ENCODE data around the gene RIN3. TPM values are rescaled to one million over a fixed set of nuclear protein-coding genes. Genes with fewer than 3 reads are reported as not detected.

The RIN3 gene
- total RNA-seq, 1 donor from 2014 or later = 0.76 TPM

GRCh38 chr14:92704821-92705220 is 191.2 kb downstream of the RIN3 start:
- no peak overlapping the region for H3K4me3 Mint-ChIP-seq (ENCODE audit: unreplicated experiment)
- TF ChIP-seq, protein P1, sequence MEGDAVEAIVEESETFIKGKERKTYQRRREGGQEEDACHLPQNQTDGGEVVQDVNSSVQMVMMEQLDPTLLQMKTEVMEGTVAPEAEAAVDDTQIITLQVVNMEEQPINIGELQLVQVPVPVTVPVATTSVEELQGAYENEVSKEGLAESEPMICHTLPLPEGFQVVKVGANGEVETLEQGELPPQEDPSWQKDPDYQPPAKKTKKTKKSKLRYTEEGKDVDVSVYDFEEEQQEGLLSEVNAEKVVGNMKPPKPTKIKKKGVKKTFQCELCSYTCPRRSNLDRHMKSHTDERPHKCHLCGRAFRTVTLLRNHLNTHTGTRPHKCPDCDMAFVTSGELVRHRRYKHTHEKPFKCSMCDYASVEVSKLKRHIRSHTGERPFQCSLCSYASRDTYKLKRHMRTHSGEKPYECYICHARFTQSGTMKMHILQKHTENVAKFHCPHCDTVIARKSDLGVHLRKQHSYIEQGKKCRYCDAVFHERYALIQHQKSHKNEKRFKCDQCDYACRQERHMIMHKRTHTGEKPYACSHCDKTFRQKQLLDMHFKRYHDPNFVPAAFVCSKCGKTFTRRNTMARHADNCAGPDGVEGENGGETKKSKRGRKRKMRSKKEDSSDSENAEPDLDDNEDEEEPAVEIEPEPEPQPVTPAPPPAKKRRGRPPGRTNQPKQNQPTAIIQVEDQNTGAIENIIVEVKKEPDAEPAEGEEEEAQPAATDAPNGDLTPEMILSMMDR (IDR thresholded peaks at IDR 0.05; ENCODE audit: partially characterized antibody, unreplicated experiment) = no peak
- no peaks in the 10 kb centered on the region for H3K4me1 Mint-ChIP-seq (ENCODE audit: low read depth, unreplicated experiment)
- peaks cover 3% of the 10 kb centered on the region for H3K27me3 Mint-ChIP-seq (ENCODE audit: unreplicated experiment)
- peaks cover 4% of the 10 kb centered on the region for H3K9me3 Mint-ChIP-seq (ENCODE audit: unreplicated experiment)
- H3K27ac Mint-ChIP-seq (ENCODE audit: unreplicated experiment) = no peak overlapping the region
- DNase-seq = no peak
- H3K36me3 Mint-ChIP-seq (ENCODE audit: unreplicated experiment) = peaks cover 4% of the 10 kb centered on the region

DNA sequence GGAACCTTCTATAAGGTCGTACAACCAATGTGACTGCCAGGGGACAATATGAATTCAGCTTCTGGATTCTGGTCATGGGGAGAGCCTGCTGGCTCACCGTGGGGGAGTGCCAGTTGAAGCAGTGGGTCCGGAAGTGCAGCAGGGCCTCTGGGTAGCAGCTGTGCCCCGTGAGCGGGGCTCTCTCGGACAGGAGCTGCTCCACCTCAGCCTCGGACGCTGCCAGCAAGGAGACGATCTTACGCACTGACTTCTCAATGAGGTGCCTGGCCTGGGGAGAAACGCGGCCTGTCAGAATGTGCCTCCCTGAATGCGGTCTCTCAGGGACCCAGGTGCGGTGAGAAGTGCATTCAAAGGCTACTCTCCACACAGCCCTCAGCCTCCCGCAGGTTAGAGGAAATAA is 192.8 kb downstream of the RIN3 start:
- no peak overlapping the region for H3K27ac Mint-ChIP-seq (ENCODE audit: unreplicated experiment)
- no peak for DNase-seq
- H3K9me3 Mint-ChIP-seq (ENCODE audit: unreplicated experiment) = peaks cover 4% of the 10 kb centered on the region
- no peaks in the 10 kb centered on the region for H3K4me1 Mint-ChIP-seq (ENCODE audit: low read depth, unreplicated experiment)
- peaks cover 3% of the 10 kb centered on the region for H3K27me3 Mint-ChIP-seq (ENCODE audit: unreplicated experiment)
- H3K36me3 Mint-ChIP-seq (ENCODE audit: unreplicated experiment) = peaks cover 4% of the 10 kb centered on the region
- no peak overlapping the region for H3K4me3 Mint-ChIP-seq (ENCODE audit: unreplicated experiment)
- TF ChIP-seq, protein P1 (IDR thresholded peaks at IDR 0.05; ENCODE audit: partially characterized antibody, unreplicated experiment) = no peak

GRCh38 chr14:92709340-92710000 is 195.9 kb downstream of the RIN3 start:
- Mint-ChIP-seq H3K36me3 (ENCODE audit: unreplicated experiment) (peaks cover 4% of the 10 kb centered on the region), H3K27me3 (ENCODE audit: unreplicated experiment) (peaks cover 3% of the 10 kb centered on the region), H3K9me3 (ENCODE audit: unreplicated experiment) (peaks cover 1% of the 10 kb centered on the region), H3K4me1 (ENCODE audit: low read depth, unreplicated experiment) (no peaks in the 10 kb centered on the region), H3K27ac (ENCODE audit: unreplicated experiment) (no peak overlapping the region), H3K4me3 (ENCODE audit: unreplicated experiment) (no peak overlapping the region)
- TF ChIP-seq, protein P1 (IDR thresholded peaks at IDR 0.05; ENCODE audit: partially characterized antibody, unreplicated experiment) = no peak
- DNase-seq = no peak

DNA sequence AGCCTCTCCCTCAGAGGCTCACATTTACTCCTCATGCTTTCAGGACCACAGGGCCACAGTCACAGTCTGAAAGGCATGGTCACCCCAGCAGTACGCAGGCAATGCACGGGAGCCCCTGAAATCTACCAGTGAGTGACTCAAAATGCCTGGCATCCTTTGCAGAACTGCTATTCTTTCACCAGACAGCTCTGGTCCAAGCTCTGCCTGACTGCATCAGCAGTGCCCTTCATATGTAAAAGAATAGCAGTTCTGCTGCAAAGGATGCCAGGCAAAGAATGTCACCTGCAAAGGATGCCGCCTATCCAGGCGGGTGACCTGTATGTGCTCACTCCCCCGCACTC is 196.4 kb downstream of the RIN3 start:
- DNase-seq = no peak
- H3K4me3 Mint-ChIP-seq (ENCODE audit: unreplicated experiment) = no peak overlapping the region
- H3K4me1 Mint-ChIP-seq (ENCODE audit: low read depth, unreplicated experiment) = no peaks in the 10 kb centered on the region
- H3K9me3 Mint-ChIP-seq (ENCODE audit: unreplicated experiment) = peaks cover 1% of the 10 kb centered on the region
- H3K27me3 Mint-ChIP-seq (ENCODE audit: unreplicated experiment) = peaks cover under 1% of the 10 kb centered on the region
- TF ChIP-seq, protein P1 (IDR thresholded peaks at IDR 0.05; ENCODE audit: partially characterized antibody, unreplicated experiment) = no peak
- no peak overlapping the region for H3K27ac Mint-ChIP-seq (ENCODE audit: unreplicated experiment)
- H3K36me3 Mint-ChIP-seq (ENCODE audit: unreplicated experiment) = peaks cover 4% of the 10 kb centered on the region

- no peak overlapping the region for H3K4me3 Mint-ChIP-seq (ENCODE audit: unreplicated experiment)
- no peak overlapping the region for H3K27ac Mint-ChIP-seq (ENCODE audit: unreplicated experiment)
- H3K36me3 Mint-ChIP-seq (ENCODE audit: unreplicated experiment) = peaks cover 4% of the 10 kb centered on the region
- DNase-seq = no peak
- peaks cover 2% of the 10 kb centered on the region for H3K4me1 Mint-ChIP-seq (ENCODE audit: low read depth, unreplicated experiment)
- TF ChIP-seq, protein P1 (IDR thresholded peaks at IDR 0.05; ENCODE audit: partially characterized antibody, unreplicated experiment) = no peak
- H3K9me3 Mint-ChIP-seq (ENCODE audit: unreplicated experiment) = peaks cover 3% of the 10 kb centered on the region
- H3K27me3 Mint-ChIP-seq (ENCODE audit: unreplicated experiment) = no peaks in the 10 kb centered on the region
Measured at GRCh38 chr14:92711976-92712653, 198.5 kb downstream of the RIN3 start.
